ENCODE data around the gene WDR7. TPM values are rescaled to one million over a fixed set of nuclear protein-coding genes. Genes with fewer than 3 reads are reported as not detected.

The WDR7 gene
- total and polyA plus RNA-seq, 7 donors, result 3.7 to 45.3 (median 28.5) TPM

DNA sequence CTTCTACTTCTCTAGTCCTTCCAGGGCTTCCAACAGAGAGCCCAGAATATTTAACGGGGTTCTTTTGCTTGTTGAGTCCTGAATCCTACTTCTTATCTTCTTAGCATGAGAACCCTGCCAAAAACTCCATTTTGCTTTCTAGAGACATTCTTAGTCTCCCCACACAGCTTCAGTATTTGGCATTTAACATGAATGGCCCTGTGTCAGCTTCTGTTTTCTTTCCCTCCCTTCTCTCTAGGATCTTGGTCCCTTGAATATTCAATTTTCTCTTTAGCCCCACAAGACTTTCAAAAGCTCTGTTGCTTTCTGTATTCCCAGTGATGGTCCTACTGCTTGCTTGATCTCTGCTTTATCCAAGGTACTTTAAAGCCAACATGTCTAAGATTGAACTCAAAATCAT lies 89.5 kb downstream of the WDR7 start:
- no peaks in the 10 kb centered on the region for H3K27me3 ChIP-seq
- peaks cover 0 to 3% (median 0%) of the 10 kb centered on the region in 4 donors for H3K36me3 ChIP-seq
- no peak overlapping the region for H3K4me3 ChIP-seq
- TF ChIP-seq POLR2AphosphoS5 (IDR thresholded peaks at IDR 0.05) (no peak), EP300 (IDR thresholded peaks at IDR 0.05) (no peak), POLR2A (IDR thresholded peaks at IDR 0.05) (no peak)
- TF ChIP-seq, protein P1, sequence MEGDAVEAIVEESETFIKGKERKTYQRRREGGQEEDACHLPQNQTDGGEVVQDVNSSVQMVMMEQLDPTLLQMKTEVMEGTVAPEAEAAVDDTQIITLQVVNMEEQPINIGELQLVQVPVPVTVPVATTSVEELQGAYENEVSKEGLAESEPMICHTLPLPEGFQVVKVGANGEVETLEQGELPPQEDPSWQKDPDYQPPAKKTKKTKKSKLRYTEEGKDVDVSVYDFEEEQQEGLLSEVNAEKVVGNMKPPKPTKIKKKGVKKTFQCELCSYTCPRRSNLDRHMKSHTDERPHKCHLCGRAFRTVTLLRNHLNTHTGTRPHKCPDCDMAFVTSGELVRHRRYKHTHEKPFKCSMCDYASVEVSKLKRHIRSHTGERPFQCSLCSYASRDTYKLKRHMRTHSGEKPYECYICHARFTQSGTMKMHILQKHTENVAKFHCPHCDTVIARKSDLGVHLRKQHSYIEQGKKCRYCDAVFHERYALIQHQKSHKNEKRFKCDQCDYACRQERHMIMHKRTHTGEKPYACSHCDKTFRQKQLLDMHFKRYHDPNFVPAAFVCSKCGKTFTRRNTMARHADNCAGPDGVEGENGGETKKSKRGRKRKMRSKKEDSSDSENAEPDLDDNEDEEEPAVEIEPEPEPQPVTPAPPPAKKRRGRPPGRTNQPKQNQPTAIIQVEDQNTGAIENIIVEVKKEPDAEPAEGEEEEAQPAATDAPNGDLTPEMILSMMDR (IDR thresholded peaks at IDR 0.05), result no peak
- intact Hi-C loops (cut with DNase I), result no loop called here
- peaks cover 0 to 11% (median 3%) of the 10 kb centered on the region in 4 donors for H3K4me1 ChIP-seq
- no peak for DNase-seq
- no peak overlapping the region for H3K27ac ChIP-seq
- WGBS, 2 donors, result 92 to 93% methylated on average over 1 of the region's 1 CpG
- H3K9me3 ChIP-seq, result no peaks in the 10 kb centered on the region

- WGBS, 2 donors, result 95 to 100% methylated on average over 1 of the region's 1 CpG
- Histone ChIP-seq H3K27me3 (no peaks in the 10 kb centered on the region), H3K27ac (no peak overlapping the region), H3K9me3 (no peaks in the 10 kb centered on the region), H3K4me3 (no peak overlapping the region), H3K36me3 (no peaks in the 10 kb centered on the region), H3K4me1 (peaks cover 0 to 11% (median 4%) of the 10 kb centered on the region in 4 donors)
- no peak for TF ChIP-seq POLR2AphosphoS5 (IDR thresholded peaks at IDR 0.05)
- TF ChIP-seq, protein P1 (IDR thresholded peaks at IDR 0.05), result no peak
- TF ChIP-seq EP300 (IDR thresholded peaks at IDR 0.05), result no peak
- no peak for TF ChIP-seq POLR2A (IDR thresholded peaks at IDR 0.05)
- DNase-seq, result no peak
- intact Hi-C loops (cut with DNase I), result no loop called here
Observed at GRCh38 chr18:56741685-56742084, 90.5 kb downstream of the WDR7 start.

DNA sequence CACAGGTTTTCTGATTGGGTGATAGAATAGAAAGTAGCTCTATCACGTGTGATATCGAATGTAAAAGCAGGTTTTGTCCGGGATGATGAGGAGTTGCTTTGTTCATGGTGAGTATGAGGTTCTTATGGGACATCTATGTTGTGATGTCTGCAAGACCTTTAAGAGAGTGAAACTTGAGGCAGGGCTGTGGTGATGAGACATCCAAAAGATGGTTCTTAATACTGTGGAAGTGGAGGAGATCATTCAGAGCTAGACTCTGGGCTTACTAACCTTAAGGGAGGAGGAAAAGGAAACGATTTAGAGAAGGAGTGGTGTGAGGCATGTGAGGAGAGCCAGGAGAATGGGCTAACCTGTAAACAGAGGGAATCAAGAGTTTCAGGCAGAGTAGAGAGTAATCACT lies 92.0 kb downstream of the WDR7 start:
- intact Hi-C loops (cut with DNase I), result no loop called here
- Histone ChIP-seq H3K9me3 (no peaks in the 10 kb centered on the region), H3K4me1 (peaks cover 0 to 11% (median 4%) of the 10 kb centered on the region in 4 donors), H3K4me3 (no peak overlapping the region), H3K27ac (no peak overlapping the region), H3K36me3 (no peaks in the 10 kb centered on the region), H3K27me3 (no peaks in the 10 kb centered on the region)
- DNase-seq, result no peak
- TF ChIP-seq POLR2AphosphoS5 (IDR thresholded peaks at IDR 0.05) (no peak), POLR2A (IDR thresholded peaks at IDR 0.05) (no peak), EP300 (IDR thresholded peaks at IDR 0.05) (no peak)
- TF ChIP-seq, protein P1 (IDR thresholded peaks at IDR 0.05), result no peak
- WGBS, 2 donors, result 88 to 91% methylated on average over 4 of the region's 4 CpGs

DNA sequence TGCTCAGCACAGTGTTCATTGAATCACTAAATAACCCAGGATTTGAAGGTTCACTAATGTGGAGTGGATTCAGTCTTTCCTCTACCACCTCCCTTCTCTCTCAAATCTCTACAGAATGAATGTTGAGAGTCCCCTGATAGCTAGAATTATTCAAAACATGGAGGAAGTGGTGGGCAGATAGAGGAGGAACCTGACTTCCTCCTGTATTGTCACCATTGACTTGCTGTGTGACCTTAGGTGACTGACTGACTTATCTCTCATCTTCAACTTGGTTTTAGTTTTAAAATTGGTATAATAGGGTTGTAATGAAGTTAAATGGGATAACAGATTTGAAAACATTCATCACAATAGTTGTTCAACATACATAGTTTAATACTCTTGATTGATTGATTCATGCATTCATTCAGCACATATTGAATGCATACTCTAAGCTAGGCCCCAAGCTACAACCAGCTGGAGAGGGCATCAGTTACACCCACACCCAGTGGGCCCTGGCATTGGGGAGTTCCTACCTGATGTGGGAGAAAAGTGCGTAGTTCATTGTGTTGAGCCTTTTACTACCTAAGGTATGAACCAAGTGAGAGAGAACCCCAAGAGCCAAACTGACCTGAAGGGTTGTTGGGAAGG lies 96.0 kb downstream of the WDR7 start:
- Histone ChIP-seq H3K4me1 (peaks cover 0 to 11% (median 4%) of the 10 kb centered on the region in 4 donors), H3K27me3 (no peaks in the 10 kb centered on the region), H3K36me3 (peaks cover 0 to 10% (median 0%) of the 10 kb centered on the region in 4 donors), H3K9me3 (no peaks in the 10 kb centered on the region), H3K27ac (no peak overlapping the region), H3K4me3 (no peak overlapping the region)
- intact Hi-C loops (cut with DNase I), result no loop called here
- 97 to 98% methylated on average over 1 of the region's 1 CpG for WGBS, 2 donors
- TF ChIP-seq POLR2AphosphoS5 (IDR thresholded peaks at IDR 0.05) (no peak), POLR2A (IDR thresholded peaks at IDR 0.05) (no peak), EP300 (IDR thresholded peaks at IDR 0.05) (no peak)
- TF ChIP-seq, protein P1 (IDR thresholded peaks at IDR 0.05), result no peak
- no peak for DNase-seq

DNA sequence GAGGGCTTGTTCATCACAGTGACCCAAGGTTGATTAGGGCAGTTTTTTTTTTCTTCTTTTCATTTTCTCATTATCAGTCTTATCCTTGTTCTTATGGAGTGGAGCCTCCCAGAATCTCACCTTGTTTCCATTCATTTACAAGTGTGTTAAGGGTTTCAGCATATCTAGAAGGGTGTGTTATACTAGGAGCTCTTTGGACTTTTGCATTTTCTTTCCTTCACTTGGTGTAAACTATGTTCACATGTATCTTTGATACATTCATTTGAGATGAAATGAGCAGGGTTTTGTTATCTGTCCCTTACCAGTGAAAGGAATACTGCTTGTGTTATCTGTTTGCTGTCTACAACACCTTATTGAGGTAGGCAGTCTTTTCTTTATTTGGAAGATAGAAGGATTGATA lies 96.7 kb downstream of the WDR7 start:
- H3K36me3 ChIP-seq, result peaks cover 0 to 10% (median 0%) of the 10 kb centered on the region in 4 donors
- H3K27ac ChIP-seq, result no peak overlapping the region
- H3K9me3 ChIP-seq, result no peaks in the 10 kb centered on the region
- peaks cover 0 to 11% (median 4%) of the 10 kb centered on the region in 4 donors for H3K4me1 ChIP-seq
- no peak for DNase-seq
- intact Hi-C loops (cut with DNase I), result no loop called here
- TF ChIP-seq, protein P1 (IDR thresholded peaks at IDR 0.05), result no peak
- TF ChIP-seq POLR2A (IDR thresholded peaks at IDR 0.05) (no peak), EP300 (IDR thresholded peaks at IDR 0.05) (no peak), POLR2AphosphoS5 (IDR thresholded peaks at IDR 0.05) (no peak)
- no peaks in the 10 kb centered on the region for H3K27me3 ChIP-seq
- no peak overlapping the region for H3K4me3 ChIP-seq
